ENCODE data around the gene DDOST. TPM values are rescaled to one million over a fixed set of nuclear protein-coding genes. Genes with fewer than 3 reads are reported as not detected.

Gene DDOST
- total and polyA plus RNA-seq, 2 experiments from 2014 or later = 151 to 270 TPM

DNA sequence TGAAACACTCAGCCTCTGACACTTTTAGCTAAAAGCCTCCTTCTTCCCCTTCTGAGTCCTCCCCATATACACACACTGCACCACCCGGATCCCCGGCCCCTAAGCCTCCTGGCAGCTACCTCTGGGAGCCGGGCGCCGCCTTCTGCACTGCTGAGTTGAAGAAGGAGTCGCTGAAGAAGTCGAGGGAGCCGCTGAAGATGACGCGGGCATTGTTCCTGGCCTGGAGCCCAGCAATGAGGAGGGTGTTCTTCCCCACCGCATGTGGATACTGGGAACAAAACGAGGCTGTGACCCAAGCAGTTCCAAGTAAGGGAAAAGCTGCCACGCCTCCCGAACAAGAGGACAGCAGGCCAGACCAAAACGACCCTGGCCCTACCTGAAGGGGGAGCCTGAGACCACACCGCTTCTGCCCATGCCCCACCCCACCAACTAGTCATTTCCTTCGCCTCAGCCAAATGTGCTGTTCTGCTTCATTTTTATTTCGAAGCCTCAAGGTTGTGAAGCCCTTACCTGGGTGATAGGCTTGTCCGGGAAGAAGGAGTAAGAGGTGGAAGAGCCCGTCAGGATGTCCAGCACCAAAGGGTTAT lies 7.0 kb downstream of the DDOST start:
- peaks cover 10% of the 10 kb centered on the region; the same call in 1 of the 2 replicates for H3F3A ChIP-seq (replicated peaks; ENCODE audit: low read depth)
- H3K9me3 Mint-ChIP-seq = no peaks in the 10 kb centered on the region
- no peak overlapping the region for H3K27ac Mint-ChIP-seq
- peaks cover 31% of the 10 kb centered on the region for H3K79me2 ChIP-seq (replicated peaks; ENCODE audit: insufficient read depth)
- ATAC-seq (peak; percentile 82), DNase-seq (ENCODE audit: low spot score) (peak; percentile 70)
- no peaks in the 10 kb centered on the region for H3K9me2 ChIP-seq (ENCODE audit: insufficient read depth)
- H3K4me1 ChIP-seq (ENCODE audit: insufficient read depth) = no peaks in the 10 kb centered on the region
- H3K36me3 Mint-ChIP-seq (ENCODE audit: low read depth) = peaks cover 87% of the 10 kb centered on the region
- H3K4me3 ChIP-seq = no peak overlapping the region
- peaks cover 5% of the 10 kb centered on the region for H3K27me3 Mint-ChIP-seq (ENCODE audit: insufficient read depth, low read depth, poor library complexity)
- H3K27ac ChIP-seq (ENCODE audit: low read depth) = no peak overlapping the region
- H3K4me3 Mint-ChIP-seq = no peak overlapping the region
- H2AFZ ChIP-seq = no peak overlapping the region
- H3K4me1 Mint-ChIP-seq = peaks cover under 1% of the 10 kb centered on the region
- H3K36me3 ChIP-seq (ENCODE audit: insufficient read depth) = peaks cover 34% of the 10 kb centered on the region; the same call in 1 of the 2 replicates
- H4K20me1 ChIP-seq (replicated peaks; ENCODE audit: insufficient read depth) = peaks cover 14% of the 10 kb centered on the region; the same call in 1 of the 2 replicates
- no peak overlapping the region for H3K4me2 ChIP-seq
- no peaks in the 10 kb centered on the region for H3K27me3 ChIP-seq (ENCODE audit: insufficient read depth)
- TF ChIP-seq, protein P1, sequence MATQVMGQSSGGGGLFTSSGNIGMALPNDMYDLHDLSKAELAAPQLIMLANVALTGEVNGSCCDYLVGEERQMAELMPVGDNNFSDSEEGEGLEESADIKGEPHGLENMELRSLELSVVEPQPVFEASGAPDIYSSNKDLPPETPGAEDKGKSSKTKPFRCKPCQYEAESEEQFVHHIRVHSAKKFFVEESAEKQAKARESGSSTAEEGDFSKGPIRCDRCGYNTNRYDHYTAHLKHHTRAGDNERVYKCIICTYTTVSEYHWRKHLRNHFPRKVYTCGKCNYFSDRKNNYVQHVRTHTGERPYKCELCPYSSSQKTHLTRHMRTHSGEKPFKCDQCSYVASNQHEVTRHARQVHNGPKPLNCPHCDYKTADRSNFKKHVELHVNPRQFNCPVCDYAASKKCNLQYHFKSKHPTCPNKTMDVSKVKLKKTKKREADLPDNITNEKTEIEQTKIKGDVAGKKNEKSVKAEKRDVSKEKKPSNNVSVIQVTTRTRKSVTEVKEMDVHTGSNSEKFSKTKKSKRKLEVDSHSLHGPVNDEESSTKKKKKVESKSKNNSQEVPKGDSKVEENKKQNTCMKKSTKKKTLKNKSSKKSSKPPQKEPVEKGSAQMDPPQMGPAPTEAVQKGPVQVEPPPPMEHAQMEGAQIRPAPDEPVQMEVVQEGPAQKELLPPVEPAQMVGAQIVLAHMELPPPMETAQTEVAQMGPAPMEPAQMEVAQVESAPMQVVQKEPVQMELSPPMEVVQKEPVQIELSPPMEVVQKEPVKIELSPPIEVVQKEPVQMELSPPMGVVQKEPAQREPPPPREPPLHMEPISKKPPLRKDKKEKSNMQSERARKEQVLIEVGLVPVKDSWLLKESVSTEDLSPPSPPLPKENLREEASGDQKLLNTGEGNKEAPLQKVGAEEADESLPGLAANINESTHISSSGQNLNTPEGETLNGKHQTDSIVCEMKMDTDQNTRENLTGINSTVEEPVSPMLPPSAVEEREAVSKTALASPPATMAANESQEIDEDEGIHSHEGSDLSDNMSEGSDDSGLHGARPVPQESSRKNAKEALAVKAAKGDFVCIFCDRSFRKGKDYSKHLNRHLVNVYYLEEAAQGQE (IDR thresholded peaks at IDR 0.05; ENCODE audit: unreplicated experiment) = no peak
- TF ChIP-seq, protein P2, sequence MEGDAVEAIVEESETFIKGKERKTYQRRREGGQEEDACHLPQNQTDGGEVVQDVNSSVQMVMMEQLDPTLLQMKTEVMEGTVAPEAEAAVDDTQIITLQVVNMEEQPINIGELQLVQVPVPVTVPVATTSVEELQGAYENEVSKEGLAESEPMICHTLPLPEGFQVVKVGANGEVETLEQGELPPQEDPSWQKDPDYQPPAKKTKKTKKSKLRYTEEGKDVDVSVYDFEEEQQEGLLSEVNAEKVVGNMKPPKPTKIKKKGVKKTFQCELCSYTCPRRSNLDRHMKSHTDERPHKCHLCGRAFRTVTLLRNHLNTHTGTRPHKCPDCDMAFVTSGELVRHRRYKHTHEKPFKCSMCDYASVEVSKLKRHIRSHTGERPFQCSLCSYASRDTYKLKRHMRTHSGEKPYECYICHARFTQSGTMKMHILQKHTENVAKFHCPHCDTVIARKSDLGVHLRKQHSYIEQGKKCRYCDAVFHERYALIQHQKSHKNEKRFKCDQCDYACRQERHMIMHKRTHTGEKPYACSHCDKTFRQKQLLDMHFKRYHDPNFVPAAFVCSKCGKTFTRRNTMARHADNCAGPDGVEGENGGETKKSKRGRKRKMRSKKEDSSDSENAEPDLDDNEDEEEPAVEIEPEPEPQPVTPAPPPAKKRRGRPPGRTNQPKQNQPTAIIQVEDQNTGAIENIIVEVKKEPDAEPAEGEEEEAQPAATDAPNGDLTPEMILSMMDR (conservative IDR thresholded peaks at IDR 0.05; ENCODE audit: low read depth in 2 of 2) = peak; percentile 42 to 63

DNA sequence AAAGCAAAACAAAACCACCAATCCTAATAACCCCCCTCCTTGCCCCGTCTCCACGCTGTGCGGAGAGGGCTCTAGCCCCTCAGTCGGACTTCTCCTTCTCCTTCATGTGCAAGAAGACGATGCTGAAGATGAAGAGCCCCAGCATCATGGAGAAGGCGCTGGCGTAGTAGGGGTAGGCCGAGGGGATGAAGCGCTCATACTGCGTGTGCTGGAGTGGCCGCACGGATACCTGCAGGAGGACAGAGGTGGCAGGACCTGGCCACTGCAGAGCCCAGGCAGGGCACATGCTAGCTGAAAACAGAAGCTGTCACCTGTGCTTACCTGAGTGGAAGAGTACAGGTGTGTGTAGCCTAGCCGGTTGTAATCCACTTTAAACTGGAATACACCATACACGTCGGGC lies 8.9 kb downstream of the DDOST start:
- peaks cover 79% of the 10 kb centered on the region for H3K36me3 Mint-ChIP-seq (ENCODE audit: low read depth)

More for the DNA sequence above, 8.9 kb downstream of the DDOST start:
- Histone ChIP-seq H3K4me3 (no peak overlapping the region), H3K27me3 (ENCODE audit: insufficient read depth) (no peaks in the 10 kb centered on the region), H2AFZ (no peak overlapping the region), H3K9me2 (ENCODE audit: insufficient read depth) (no peaks in the 10 kb centered on the region), H3K79me2 (replicated peaks; ENCODE audit: insufficient read depth) (peaks cover 12% of the 10 kb centered on the region; the same call in 1 of the 2 replicates), H3K27ac (ENCODE audit: low read depth) (no peak overlapping the region), H3K36me3 (ENCODE audit: insufficient read depth) (peaks cover 34% of the 10 kb centered on the region; the same call in 1 of the 2 replicates), H3K4me2 (no peak overlapping the region), H4K20me1 (replicated peaks; ENCODE audit: insufficient read depth) (peaks cover 14% of the 10 kb centered on the region; the same call in 1 of the 2 replicates), H3K4me1 (ENCODE audit: insufficient read depth) (no peaks in the 10 kb centered on the region), H3F3A (replicated peaks; ENCODE audit: low read depth) (peaks cover 8% of the 10 kb centered on the region; the same call in 1 of the 2 replicates)
- no peak for ATAC-seq
- no peak overlapping the region for H3K27ac Mint-ChIP-seq
- peaks cover 5% of the 10 kb centered on the region for H3K27me3 Mint-ChIP-seq (ENCODE audit: insufficient read depth, low read depth, poor library complexity)
- TF ChIP-seq EZH2 (IDR thresholded peaks at IDR 0.05; ENCODE audit: low read depth, unreplicated experiment) (no peak), ZNF114 (CRISPR knock-in tag; IDR thresholded peaks at IDR 0.05) (no peak), POLR2AphosphoS5 (IDR thresholded peaks at IDR 0.05; ENCODE audit: low read depth) (no peak), ZNF331 (CRISPR knock-in tag; IDR thresholded peaks at IDR 0.05; ENCODE audit: low read depth) (no peak), CREB1 (CRISPR knock-in tag; IDR thresholded peaks at IDR 0.05; ENCODE audit: low read depth) (no peak)
- TF ChIP-seq, protein P1 (IDR thresholded peaks at IDR 0.05; ENCODE audit: unreplicated experiment) = no peak
- TF ChIP-seq, protein P3, sequence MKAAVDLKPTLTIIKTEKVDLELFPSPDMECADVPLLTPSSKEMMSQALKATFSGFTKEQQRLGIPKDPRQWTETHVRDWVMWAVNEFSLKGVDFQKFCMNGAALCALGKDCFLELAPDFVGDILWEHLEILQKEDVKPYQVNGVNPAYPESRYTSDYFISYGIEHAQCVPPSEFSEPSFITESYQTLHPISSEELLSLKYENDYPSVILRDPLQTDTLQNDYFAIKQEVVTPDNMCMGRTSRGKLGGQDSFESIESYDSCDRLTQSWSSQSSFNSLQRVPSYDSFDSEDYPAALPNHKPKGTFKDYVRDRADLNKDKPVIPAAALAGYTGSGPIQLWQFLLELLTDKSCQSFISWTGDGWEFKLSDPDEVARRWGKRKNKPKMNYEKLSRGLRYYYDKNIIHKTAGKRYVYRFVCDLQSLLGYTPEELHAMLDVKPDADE (IDR thresholded peaks at IDR 0.05) = no peak
- no peak for DNase-seq (ENCODE audit: low spot score)
- no peaks in the 10 kb centered on the region for H3K9me3 Mint-ChIP-seq
- H3K4me1 Mint-ChIP-seq = no peaks in the 10 kb centered on the region
- H3K4me3 Mint-ChIP-seq = no peak overlapping the region

Data from GM23338 (cell line).